Measurements from ENCODE around the gene GFOD1. TPM values are rescaled to one million over a fixed set of nuclear protein-coding genes. Genes with fewer than 3 reads are reported as not detected.
A peak's percentile ranks its signal among the peaks of the same experiment; 100 is the strongest.

Gene GFOD1
- total RNA-seq, 4 donors from 2014 or later: 4.7 to 26.6 (median 10.1) TPM

GRCh38 chr6:13531956-13532355, 44.6 kb upstream of the GFOD1 start:
- no peak overlapping the region for H3K27ac ChIP-seq
- H3K4me3 ChIP-seq: no peak overlapping the region
- H3K9me3 ChIP-seq: no peaks in the 10 kb centered on the region
- intact Hi-C loops (cut with DNase I; ENCODE audit: low total_unique reads): no loop called here
- no peak for TF ChIP-seq POLR2A (IDR thresholded peaks at IDR 0.05)
- TF ChIP-seq CTCF (IDR thresholded peaks at IDR 0.05): no peak
- no peak for DNase-seq
- no peaks in the 10 kb centered on the region for H3K27me3 ChIP-seq
- no peaks in the 10 kb centered on the region for H3K36me3 ChIP-seq
- H3K4me1 ChIP-seq: no peaks in the 10 kb centered on the region

DNA sequence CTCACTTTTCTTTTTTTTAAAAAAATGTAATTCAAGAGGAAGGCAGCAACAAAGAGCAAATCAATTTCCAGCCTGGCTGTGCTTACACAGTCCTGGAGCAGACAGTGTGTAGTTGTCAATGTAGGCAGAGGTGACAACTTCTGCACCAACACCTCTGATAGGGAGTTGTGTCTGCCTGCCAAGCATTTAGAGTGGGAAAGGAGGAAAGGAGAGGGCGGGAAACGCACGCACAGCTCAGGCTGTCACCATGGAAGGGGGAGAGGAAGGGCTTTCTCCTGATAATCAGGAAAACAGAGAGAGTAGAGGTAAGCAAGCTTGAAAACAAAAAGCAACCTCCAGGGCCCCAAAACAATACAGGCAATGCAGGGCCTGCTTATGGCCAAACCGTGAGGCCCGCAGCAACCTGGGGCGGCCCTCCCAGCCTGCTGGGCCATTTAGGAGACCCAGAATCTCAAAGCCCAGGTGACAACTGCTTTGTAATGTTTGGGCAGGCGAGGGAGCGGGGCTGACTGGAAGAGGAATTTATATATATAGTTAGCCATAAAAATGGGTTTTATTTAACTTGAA, 41.5 kb upstream of the GFOD1 start:
- H3K36me3 ChIP-seq: no peaks in the 10 kb centered on the region
- TF ChIP-seq POLR2A (IDR thresholded peaks at IDR 0.05) (no peak), CTCF (IDR thresholded peaks at IDR 0.05) (no peak)
- H3K27me3 ChIP-seq: no peaks in the 10 kb centered on the region
- no peaks in the 10 kb centered on the region for H3K9me3 ChIP-seq
- H3K4me3 ChIP-seq: no peak overlapping the region
- no peak for DNase-seq
- H3K4me1 ChIP-seq: no peaks in the 10 kb centered on the region
- intact Hi-C loops (cut with DNase I; ENCODE audit: low total_unique reads): no loop called here
- H3K27ac ChIP-seq: no peak overlapping the region

DNA sequence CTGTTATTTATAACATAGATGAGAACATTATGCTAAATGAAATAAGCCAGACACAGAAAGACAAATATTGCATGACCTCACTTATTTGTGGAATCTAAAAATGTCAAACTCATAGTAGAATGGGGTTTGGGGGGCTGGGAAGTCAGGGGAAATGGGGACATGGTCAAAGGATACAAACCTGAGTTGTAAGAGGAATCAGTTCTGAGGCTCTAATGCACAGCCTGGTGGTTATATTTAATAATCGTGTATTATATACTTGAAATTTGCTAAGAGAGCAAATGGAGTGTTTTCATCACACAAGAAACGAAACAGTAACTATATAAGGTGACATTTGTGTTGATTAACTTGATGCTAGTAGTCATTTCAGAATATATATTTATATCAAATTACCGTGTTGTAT, 40.8 kb upstream of the GFOD1 start:
- intact Hi-C loops (cut with DNase I; ENCODE audit: low total_unique reads): no loop called here
- Histone ChIP-seq H3K27ac (no peak overlapping the region), H3K4me3 (no peak overlapping the region), H3K9me3 (no peaks in the 10 kb centered on the region), H3K27me3 (no peaks in the 10 kb centered on the region), H3K36me3 (no peaks in the 10 kb centered on the region), H3K4me1 (no peaks in the 10 kb centered on the region)
- DNase-seq: no peak
- no peak for TF ChIP-seq CTCF (IDR thresholded peaks at IDR 0.05)
- no peak for TF ChIP-seq POLR2A (IDR thresholded peaks at IDR 0.05)

DNA sequence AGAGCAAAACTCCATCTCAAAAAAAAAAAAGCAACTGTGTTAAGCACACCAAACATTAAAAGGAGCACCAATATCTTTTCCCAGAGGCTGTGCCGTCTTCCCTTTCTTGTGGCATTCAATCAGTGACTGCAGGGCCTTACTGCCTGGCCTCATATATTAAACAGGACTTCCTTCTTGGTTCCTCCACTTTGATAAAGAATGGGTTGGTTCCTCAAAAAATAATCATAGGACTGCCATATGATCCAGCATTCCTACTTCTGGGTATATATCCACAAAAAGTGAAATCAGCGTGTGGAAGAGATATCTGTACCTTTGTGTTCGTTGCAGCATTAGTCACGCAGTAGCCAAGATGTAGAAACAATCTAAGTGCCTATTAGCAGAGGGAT, 40.3 kb upstream of the GFOD1 start:
- H3K36me3 ChIP-seq: no peaks in the 10 kb centered on the region
- intact Hi-C loops (cut with DNase I; ENCODE audit: low total_unique reads): no loop called here
- H3K27ac ChIP-seq: peak overlapping the region; percentile 46 to 58
- no peaks in the 10 kb centered on the region for H3K4me1 ChIP-seq
- H3K27me3 ChIP-seq: no peaks in the 10 kb centered on the region
- no peaks in the 10 kb centered on the region for H3K9me3 ChIP-seq
- no peak for DNase-seq
- no peak for TF ChIP-seq POLR2A (IDR thresholded peaks at IDR 0.05)
- TF ChIP-seq CTCF (IDR thresholded peaks at IDR 0.05): no peak
- no peak overlapping the region for H3K4me3 ChIP-seq

DNA sequence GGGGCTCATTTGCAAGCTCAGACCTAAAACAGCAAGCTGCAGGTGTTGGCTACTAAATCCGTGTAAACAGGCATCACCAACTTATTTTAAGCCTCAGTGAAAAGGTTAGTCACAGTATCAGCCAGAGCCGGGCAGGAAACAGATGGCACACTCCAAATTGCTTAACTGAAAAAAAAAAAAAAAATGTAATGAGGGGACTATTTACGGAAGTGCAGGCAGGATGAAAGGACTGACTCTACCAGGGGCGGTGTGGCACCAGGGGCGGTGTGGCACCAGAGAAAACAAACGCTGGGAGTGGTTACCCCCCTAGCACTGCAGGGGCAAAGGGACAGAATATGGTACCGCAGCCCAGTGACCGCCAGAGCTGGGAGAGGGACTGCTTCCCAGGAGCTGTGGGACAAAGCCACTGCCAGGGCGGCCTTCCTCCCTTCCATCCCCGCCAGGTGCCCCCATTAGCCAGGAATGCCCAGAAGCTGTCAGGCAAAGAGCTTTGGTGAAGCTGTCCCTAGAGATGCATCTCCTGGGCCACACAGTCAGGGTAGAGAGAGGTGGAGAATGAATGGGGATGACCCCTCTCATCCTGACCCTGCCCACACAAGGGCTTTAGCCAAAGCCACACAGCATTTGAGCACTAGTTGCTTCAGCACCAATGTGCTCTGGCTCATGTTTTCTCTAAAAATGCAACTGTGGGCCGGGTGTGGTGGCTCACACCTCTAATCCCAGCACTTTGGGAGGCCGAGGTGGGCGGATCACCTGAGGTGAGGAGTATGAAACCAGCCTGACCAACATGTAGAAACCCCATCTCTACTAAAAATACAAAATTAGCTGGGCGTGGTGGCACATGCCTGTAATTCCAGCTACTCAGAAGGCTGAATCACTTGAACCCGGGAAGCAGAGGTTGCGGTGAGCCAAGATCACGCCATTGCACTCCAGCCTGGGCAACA, 39.6 kb upstream of the GFOD1 start:
- TF ChIP-seq CTCF (IDR thresholded peaks at IDR 0.05) (no peak), POLR2A (IDR thresholded peaks at IDR 0.05) (no peak)
- Histone ChIP-seq H3K27ac (peak overlapping the region; percentile 46 to 58), H3K9me3 (no peaks in the 10 kb centered on the region), H3K4me3 (no peak overlapping the region), H3K36me3 (no peaks in the 10 kb centered on the region), H3K4me1 (no peaks in the 10 kb centered on the region), H3K27me3 (no peaks in the 10 kb centered on the region)
- peak; percentile 17 to 43 for DNase-seq
- intact Hi-C loops (cut with DNase I; ENCODE audit: low total_unique reads): no loop called here
